Hepatocyte (in vitro differentiated cells): ENCODE results near the gene PLXNB3. TPM values are rescaled to one million over a fixed set of nuclear protein-coding genes. Genes with fewer than 3 reads are reported as not detected.

Source experiments
- DNase-seq: peaks from one replicate; pipeline ENCODE4 v3.0.0-alpha.2; 2016; ENCODE audit warnings: low spot score
- H2AFZ ChIP-seq: fragments of 200-600 bp; sonication (generic); 2 replicates; pipeline ENCODE4 v1.6.0; 2016; ENCODE audit warnings: antibody characterized with exemption, mild to moderate bottlenecking
- H3K27ac ChIP-seq: fragments of 200-600 bp; sonication (generic); 2 replicates; pipeline ENCODE4 v1.5.1; 2016; ENCODE audit warnings: mild to moderate bottlenecking
- H3K27me3 ChIP-seq: fragments of 200-600 bp; sonication (generic); 2 replicates; pipeline ENCODE4 v1.6.1; 2016
- H3K36me3 ChIP-seq: fragments of 200-600 bp; sonication (generic); replicated peaks from 2 replicates; pipeline ENCODE4 v1.5.1; 2016; ENCODE audit warnings: low read depth; ENCODE audit not compliant: insufficient read depth
- H3K4me1 ChIP-seq: fragments of 200-600 bp; sonication (generic); 2 replicates; pipeline ENCODE4 v1.5.1; 2016; ENCODE audit warnings: mild to moderate bottlenecking, moderate library complexity; ENCODE audit not compliant: insufficient read depth
- H3K4me2 ChIP-seq: fragments of 200-600 bp; sonication (generic); 2 replicates; pipeline ENCODE4 v1.6.0; 2016
- H3K4me3 ChIP-seq: fragments of 200-600 bp; sonication (generic); 2 replicates; pipeline ENCODE4 v1.5.1; 2016; ENCODE audit warnings: mild to moderate bottlenecking
- H3K79me2 ChIP-seq: fragments of 200-600 bp; sonication (generic); 2 replicates; pipeline ENCODE4 v1.6.0; 2017; ENCODE audit warnings: mild to moderate bottlenecking
- H3K9me2 ChIP-seq: fragments of 200-600 bp; sonication (generic); replicated peaks from 2 replicates; pipeline ENCODE4 v1.6.0; 2017; ENCODE audit warnings: mild to moderate bottlenecking; ENCODE audit not compliant: insufficient read depth
- H3K9me3 ChIP-seq: fragments of 200-600 bp; sonication (generic); 2 replicates; pipeline ENCODE4 v1.5.1; 2016; ENCODE audit warnings: low read depth, mild to moderate bottlenecking
- H4K20me1 ChIP-seq: fragments of 200-600 bp; sonication (generic); 2 replicates; pipeline ENCODE4 v1.6.0; 2016; ENCODE audit warnings: mild to moderate bottlenecking; ENCODE audit not compliant: insufficient read depth, poor library complexity, severe bottlenecking
- EZH2 ChIP-seq: fragments of 200-600 bp; sonication (generic); IDR thresholded peaks from 2 replicates; pipeline ENCODE4 v1.6.1; 2016; ENCODE audit warnings: antibody characterized with exemption, mild to moderate bottlenecking, borderline replicate concordance
- EZH2phosphoT487 ChIP-seq: fragments of 200-600 bp; sonication (generic); IDR thresholded peaks from one replicate; pipeline ENCODE4 v1.6.1; 2018; ENCODE audit warnings: antibody characterized with exemption, mild to moderate bottlenecking, low read depth, moderate library complexity; ENCODE audit not compliant: unreplicated experiment, severe bottlenecking
- WGBS: methylation state at CpG from one replicate; pipeline ENCODE4 v1.1.6; 2016; ENCODE audit warnings: low lambda C conversion rate; ENCODE audit errors: missing lambda C conversion rate; 5-methylcytosine and 5-hydroxymethylcytosine counted together
- polyA plus RNA-seq: library from polyadenylated mRNA; unstranded; fragments of >200 nt; fragmentation: Nextera tagmentation; extraction: Ambion mirVana; gene quantifications from 2 replicates; pipeline ENCODE4 v1.2.1, GENCODE V29; 2016
- total RNA-seq: library from RNA; depleted of rRNA; stranded (reverse); fragments of >200 nt; gene quantifications from 2 replicates; pipeline ENCODE4 v1.2.3, GENCODE V29; 2014
- TF ChIP-seq, protein P1 (sequence below): fragments of 200-600 bp; sonication (generic); IDR thresholded peaks from 2 replicates; pipeline ENCODE4 v1.5.1; 2016; ENCODE audit warnings: antibody characterized with exemption, mild to moderate bottlenecking; ENCODE audit not compliant: poor library complexity

Gene PLXNB3
- total and polyA plus RNA-seq, 2 experiments from 2014 or later, result 0.27 to 0.87 TPM

- Histone ChIP-seq H2AFZ (no peak overlapping the region), H3K9me2 (no peaks in the 10 kb centered on the region), H3K27ac (no peak overlapping the region), H3K4me3 (no peak overlapping the region), H3K79me2 (no peaks in the 10 kb centered on the region), H4K20me1 (no peaks in the 10 kb centered on the region), H3K36me3 (no peaks in the 10 kb centered on the region), H3K9me3 (no peaks in the 10 kb centered on the region), H3K27me3 (no peaks in the 10 kb centered on the region), H3K4me1 (no peaks in the 10 kb centered on the region), H3K4me2 (no peak overlapping the region)
- WGBS, result 90% methylated on average over 21 of the region's 34 CpGs
- no peak for TF ChIP-seq EZH2phosphoT487
- TF ChIP-seq, protein P1, sequence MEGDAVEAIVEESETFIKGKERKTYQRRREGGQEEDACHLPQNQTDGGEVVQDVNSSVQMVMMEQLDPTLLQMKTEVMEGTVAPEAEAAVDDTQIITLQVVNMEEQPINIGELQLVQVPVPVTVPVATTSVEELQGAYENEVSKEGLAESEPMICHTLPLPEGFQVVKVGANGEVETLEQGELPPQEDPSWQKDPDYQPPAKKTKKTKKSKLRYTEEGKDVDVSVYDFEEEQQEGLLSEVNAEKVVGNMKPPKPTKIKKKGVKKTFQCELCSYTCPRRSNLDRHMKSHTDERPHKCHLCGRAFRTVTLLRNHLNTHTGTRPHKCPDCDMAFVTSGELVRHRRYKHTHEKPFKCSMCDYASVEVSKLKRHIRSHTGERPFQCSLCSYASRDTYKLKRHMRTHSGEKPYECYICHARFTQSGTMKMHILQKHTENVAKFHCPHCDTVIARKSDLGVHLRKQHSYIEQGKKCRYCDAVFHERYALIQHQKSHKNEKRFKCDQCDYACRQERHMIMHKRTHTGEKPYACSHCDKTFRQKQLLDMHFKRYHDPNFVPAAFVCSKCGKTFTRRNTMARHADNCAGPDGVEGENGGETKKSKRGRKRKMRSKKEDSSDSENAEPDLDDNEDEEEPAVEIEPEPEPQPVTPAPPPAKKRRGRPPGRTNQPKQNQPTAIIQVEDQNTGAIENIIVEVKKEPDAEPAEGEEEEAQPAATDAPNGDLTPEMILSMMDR, result no peak
- DNase-seq, result no peak
These were observed 40.1 kb downstream of the PLXNB3 start for GRCh38 chrX:153804100-153804595.

GRCh38 chrX:153804621-153805020, 40.6 kb downstream of the PLXNB3 start:
- Histone ChIP-seq H3K9me3 (no peaks in the 10 kb centered on the region), H3K27ac (no peak overlapping the region), H3K4me2 (no peak overlapping the region), H3K36me3 (no peaks in the 10 kb centered on the region), H2AFZ (no peak overlapping the region), H3K4me3 (no peak overlapping the region), H3K79me2 (no peaks in the 10 kb centered on the region), H3K27me3 (no peaks in the 10 kb centered on the region), H3K9me2 (no peaks in the 10 kb centered on the region), H4K20me1 (no peaks in the 10 kb centered on the region), H3K4me1 (no peaks in the 10 kb centered on the region)
- TF ChIP-seq, protein P1, result no peak
- TF ChIP-seq EZH2phosphoT487 (no peak), EZH2 (no peak)
- WGBS, result 96% methylated on average over 21 of the region's 25 CpGs
- DNase-seq, result no peak

DNA sequence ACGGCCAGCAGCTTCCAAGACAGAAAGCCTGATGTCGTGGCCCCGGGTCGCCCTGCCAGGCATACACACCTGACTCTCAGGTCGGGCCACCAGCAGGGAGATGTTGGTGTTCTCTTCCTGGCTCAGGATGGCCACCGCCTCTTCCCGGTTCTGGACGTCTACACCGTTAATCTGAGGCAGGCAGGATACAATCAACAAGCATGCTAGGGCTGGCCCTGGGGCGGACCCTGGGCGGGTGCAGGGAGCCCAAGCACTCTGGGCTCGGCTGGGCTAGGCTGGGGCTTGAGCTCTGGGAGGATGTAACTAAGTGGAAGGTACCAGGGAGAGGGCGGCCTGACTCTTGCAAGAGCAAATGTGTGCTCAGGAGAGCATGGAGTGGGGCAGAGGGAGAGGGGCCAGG, 41.4 kb downstream of the PLXNB3 start:
- H3K4me1 ChIP-seq, result no peaks in the 10 kb centered on the region
- no peaks in the 10 kb centered on the region for H3K36me3 ChIP-seq
- no peaks in the 10 kb centered on the region for H3K9me3 ChIP-seq
- H3K79me2 ChIP-seq, result no peaks in the 10 kb centered on the region
- H2AFZ ChIP-seq, result no peak overlapping the region
- 86% methylated on average over 13 of the region's 13 CpGs for WGBS
- no peaks in the 10 kb centered on the region for H3K9me2 ChIP-seq
- TF ChIP-seq EZH2 (no peak), EZH2phosphoT487 (no peak)
- TF ChIP-seq, protein P1, result no peak
- no peak overlapping the region for H3K4me3 ChIP-seq
- no peak overlapping the region for H3K27ac ChIP-seq
- H3K4me2 ChIP-seq, result no peak overlapping the region
- no peak for DNase-seq
- H3K27me3 ChIP-seq, result no peaks in the 10 kb centered on the region
- H4K20me1 ChIP-seq, result no peaks in the 10 kb centered on the region
